Prostate gland (tissue), 2 donors: ENCODE results near the gene MASP1. TPM values are rescaled to one million over a fixed set of nuclear protein-coding genes. Genes with fewer than 3 reads are reported as not detected.

Source experiments
- DNase-seq: peaks from one replicate; pipeline ENCODE4 v3.0.0-alpha.2; 2019; ENCODE audit warnings: low spot score
- H3K27ac ChIP-seq, 2 donors: fragments of 200-600 bp; sonication (generic); 2 replicates each; pipeline ENCODE4 v1.5.1; 2017 to 2019
- H3K27me3 ChIP-seq: fragments of 200-600 bp; sonication (generic); replicated peaks from 2 replicates; pipeline ENCODE4 v1.5.1; 2019; ENCODE audit not compliant: insufficient read depth
- H3K36me3 ChIP-seq, 2 donors: fragments of 200-600 bp; sonication (generic); 1 replicate in 1 of 2; 2 replicates in 1 of 2; pipeline versions ENCODE4 v1.5.1 to v1.8.1; 2017 to 2019
- H3K4me1 ChIP-seq: fragments of 200-600 bp; sonication (generic); replicated peaks from 2 replicates; pipeline ENCODE4 v1.5.1; 2019
- H3K4me3 ChIP-seq, 2 donors: fragments of 200-600 bp; sonication (generic); 2 replicates each; pipeline ENCODE4 v1.5.1; 2017 to 2019
- H3K9me3 ChIP-seq: fragments of 200-600 bp; sonication (generic); 2 replicates; pipeline ENCODE4 v1.5.1; 2017
- CTCF ChIP-seq, 4 experiments: fragments of 200-600 bp in 2 of 4; fragments of 450-650 bp in 2 of 4; sonication (generic) in 2 of 4; IDR thresholded peaks; 1 replicate in 3 of 4; 2 replicates in 1 of 4; pipeline ENCODE4 v1.5.1; 2016 to 2019; ENCODE audit warnings: antibody characterized with exemption in 4 of 4, mild to moderate bottlenecking in 2 of 4, moderate library complexity in 2 of 4
- POLR2A ChIP-seq: fragments of 450-650 bp; IDR thresholded peaks from one replicate; pipeline ENCODE4 v1.6.1; 2016; ENCODE audit warnings: antibody characterized with exemption, mild to moderate bottlenecking
- POLR2AphosphoS5 ChIP-seq: sonication (generic); formaldehyde crosslinking; IDR thresholded peaks from one replicate; pipeline ENCODE4 v1.6.1; 2017; ENCODE audit warnings: antibody characterized with exemption
- WGBS: methylation state at CpG from one replicate; pipeline ENCODE4 v1.1.5; 2018; 5-methylcytosine and 5-hydroxymethylcytosine counted together
- intact Hi-C: fragments of 100-400 bp; cut with DNase I; formaldehyde crosslinking; loops from one replicate; pipeline ENCODE4 v1.14.2; 2022
- total RNA-seq, 2 donors: library from RNA; depleted of rRNA; stranded (reverse); fragments of >200 nt; gene quantifications; one replicate each; pipeline ENCODE4 v1.1.0, GENCODE V29; 2016

The MASP1 gene
- total RNA-seq, 2 donors from 2014 or later: 22.1 to 27.3 TPM

GRCh38 chr3:187288131-187288854, 3.2 kb downstream of the MASP1 start:
- Histone ChIP-seq H3K27me3 (no peaks in the 10 kb centered on the region), H3K4me1 (no peaks in the 10 kb centered on the region), H3K4me3 (no peak overlapping the region), H3K36me3 (no peaks in the 10 kb centered on the region), H3K27ac (no peak overlapping the region), H3K9me3 (no peaks in the 10 kb centered on the region)
- WGBS: 58% methylated on average over 8 of the region's 8 CpGs
- intact Hi-C loops: no loop called here
- no peak for DNase-seq
- TF ChIP-seq CTCF (IDR thresholded peaks at IDR 0.05) (no peak), POLR2A (no peak), POLR2AphosphoS5 (no peak)

GRCh38 chr3:187287256-187287655, 4.3 kb downstream of the MASP1 start:
- TF ChIP-seq CTCF (IDR thresholded peaks at IDR 0.05) (no peak), POLR2AphosphoS5 (no peak), POLR2A (no peak)
- DNase-seq: no peak
- Histone ChIP-seq H3K4me3 (no peak overlapping the region), H3K36me3 (no peaks in the 10 kb centered on the region), H3K27me3 (no peaks in the 10 kb centered on the region), H3K27ac (no peak overlapping the region), H3K4me1 (no peaks in the 10 kb centered on the region), H3K9me3 (no peaks in the 10 kb centered on the region)
- 12% methylated on average over 1 of the region's 1 CpG for WGBS
- intact Hi-C loops: no loop called here

GRCh38 chr3:187286467-187287059, 5.0 kb downstream of the MASP1 start:
- no peaks in the 10 kb centered on the region for H3K27me3 ChIP-seq
- intact Hi-C loops: no loop called here
- no peak for DNase-seq
- H3K4me1 ChIP-seq: no peaks in the 10 kb centered on the region
- no peak overlapping the region for H3K4me3 ChIP-seq
- TF ChIP-seq POLR2A (no peak), POLR2AphosphoS5 (no peak), CTCF (IDR thresholded peaks at IDR 0.05) (no peak)
- no peaks in the 10 kb centered on the region for H3K9me3 ChIP-seq
- no peak overlapping the region for H3K27ac ChIP-seq
- 71% methylated on average over 5 of the region's 5 CpGs for WGBS
- H3K36me3 ChIP-seq: no peaks in the 10 kb centered on the region

- H3K9me3 ChIP-seq: no peaks in the 10 kb centered on the region
- 74% methylated on average over 4 of the region's 4 CpGs for WGBS
- no peak overlapping the region for H3K4me3 ChIP-seq
- no peaks in the 10 kb centered on the region for H3K4me1 ChIP-seq
- intact Hi-C loops: no loop called here
- no peaks in the 10 kb centered on the region for H3K27me3 ChIP-seq
- H3K36me3 ChIP-seq: no peaks in the 10 kb centered on the region
- TF ChIP-seq POLR2A (no peak), POLR2AphosphoS5 (no peak), CTCF (IDR thresholded peaks at IDR 0.05) (no peak)
- no peak overlapping the region for H3K27ac ChIP-seq
- DNase-seq: no peak
Observed at GRCh38 chr3:187281191-187281714, 10.3 kb downstream of the MASP1 start.

- no peak overlapping the region for H3K27ac ChIP-seq
- TF ChIP-seq CTCF (IDR thresholded peaks at IDR 0.05) (no peak), POLR2AphosphoS5 (no peak), POLR2A (no peak)
- no peaks in the 10 kb centered on the region for H3K27me3 ChIP-seq
- H3K36me3 ChIP-seq: no peaks in the 10 kb centered on the region
- H3K4me1 ChIP-seq: no peaks in the 10 kb centered on the region
- no peak for DNase-seq
- intact Hi-C loops: no loop called here
- no peaks in the 10 kb centered on the region for H3K9me3 ChIP-seq
- no peak overlapping the region for H3K4me3 ChIP-seq
- WGBS: 75% methylated on average over 1 of the region's 1 CpG
Observed at GRCh38 chr3:187280644-187281043, 10.9 kb downstream of the MASP1 start.
